Measurements from ENCODE around the gene DPH3. TPM values are rescaled to one million over a fixed set of nuclear protein-coding genes. Genes with fewer than 3 reads are reported as not detected.

The DPH3 gene
- total RNA-seq, 1 donor = 21.4 TPM

DNA sequence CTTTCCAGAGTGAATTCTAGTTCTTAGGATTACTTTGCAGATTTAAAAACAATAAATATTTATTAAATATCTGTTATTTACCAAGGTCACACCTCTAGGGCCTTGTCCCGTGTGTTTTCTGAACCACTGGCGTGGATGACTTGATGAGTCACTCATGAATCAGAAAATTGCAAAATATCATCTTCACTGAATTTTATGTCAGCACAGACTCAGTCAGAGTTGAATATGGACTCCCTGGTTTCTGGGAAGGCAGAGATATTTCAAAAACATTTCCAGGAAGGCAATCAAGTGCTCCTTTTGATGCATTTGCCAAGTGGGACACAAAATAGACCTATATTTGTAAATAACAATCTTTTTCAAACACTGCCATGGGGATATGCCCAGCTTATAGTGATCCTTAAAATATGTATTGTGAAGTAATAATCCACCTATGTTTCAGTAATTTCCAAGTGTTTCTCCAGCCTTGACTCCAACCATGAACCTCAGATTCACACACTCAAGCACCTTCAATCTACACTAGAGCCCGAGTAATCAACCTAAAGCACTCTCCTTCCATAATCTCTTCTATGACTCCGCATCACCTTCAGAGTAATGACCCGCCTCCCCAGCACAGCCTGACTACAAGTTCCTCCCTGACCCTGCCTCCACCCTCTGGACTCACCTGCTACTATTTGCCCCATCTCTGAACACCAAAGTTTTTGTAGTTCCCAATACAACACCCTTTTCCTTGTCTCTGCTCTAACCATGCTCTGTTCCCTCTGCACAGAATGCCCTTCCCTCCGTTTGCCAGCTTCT, 24.3 kb downstream of the DPH3 start:
- Histone ChIP-seq H3K9me3 (ENCODE audit: low read depth, low read length) (no peaks in the 10 kb centered on the region), H2AFZ (ENCODE audit: low read length) (no peak overlapping the region), H3K36me3 (ENCODE audit: insufficient read depth, low read length) (no peaks in the 10 kb centered on the region), H3K4me2 (ENCODE audit: insufficient read depth, low read length) (no peak overlapping the region), H3K79me2 (ENCODE audit: insufficient read depth, low read length) (no peaks in the 10 kb centered on the region), H3K4me1 (ENCODE audit: insufficient read depth, low read length) (peaks cover 25% of the 10 kb centered on the region), H4K20me1 (ENCODE audit: insufficient read depth, low read length) (no peaks in the 10 kb centered on the region), H3K4me3 (ENCODE audit: insufficient read depth, low read length) (no peak overlapping the region), H3K27me3 (ENCODE audit: insufficient read depth, low read length) (no peaks in the 10 kb centered on the region), H3K27ac (ENCODE audit: low read depth, low read length) (peak overlapping the region; percentile 4)
- TF ChIP-seq, protein P1, sequence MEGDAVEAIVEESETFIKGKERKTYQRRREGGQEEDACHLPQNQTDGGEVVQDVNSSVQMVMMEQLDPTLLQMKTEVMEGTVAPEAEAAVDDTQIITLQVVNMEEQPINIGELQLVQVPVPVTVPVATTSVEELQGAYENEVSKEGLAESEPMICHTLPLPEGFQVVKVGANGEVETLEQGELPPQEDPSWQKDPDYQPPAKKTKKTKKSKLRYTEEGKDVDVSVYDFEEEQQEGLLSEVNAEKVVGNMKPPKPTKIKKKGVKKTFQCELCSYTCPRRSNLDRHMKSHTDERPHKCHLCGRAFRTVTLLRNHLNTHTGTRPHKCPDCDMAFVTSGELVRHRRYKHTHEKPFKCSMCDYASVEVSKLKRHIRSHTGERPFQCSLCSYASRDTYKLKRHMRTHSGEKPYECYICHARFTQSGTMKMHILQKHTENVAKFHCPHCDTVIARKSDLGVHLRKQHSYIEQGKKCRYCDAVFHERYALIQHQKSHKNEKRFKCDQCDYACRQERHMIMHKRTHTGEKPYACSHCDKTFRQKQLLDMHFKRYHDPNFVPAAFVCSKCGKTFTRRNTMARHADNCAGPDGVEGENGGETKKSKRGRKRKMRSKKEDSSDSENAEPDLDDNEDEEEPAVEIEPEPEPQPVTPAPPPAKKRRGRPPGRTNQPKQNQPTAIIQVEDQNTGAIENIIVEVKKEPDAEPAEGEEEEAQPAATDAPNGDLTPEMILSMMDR (IDR thresholded peaks at IDR 0.05; ENCODE audit: extremely low read depth, low read depth, low read length) = no peak
- peak; percentile 85 for DNase-seq (ENCODE audit: insufficient read length, low spot score, missing footprints)

DNA sequence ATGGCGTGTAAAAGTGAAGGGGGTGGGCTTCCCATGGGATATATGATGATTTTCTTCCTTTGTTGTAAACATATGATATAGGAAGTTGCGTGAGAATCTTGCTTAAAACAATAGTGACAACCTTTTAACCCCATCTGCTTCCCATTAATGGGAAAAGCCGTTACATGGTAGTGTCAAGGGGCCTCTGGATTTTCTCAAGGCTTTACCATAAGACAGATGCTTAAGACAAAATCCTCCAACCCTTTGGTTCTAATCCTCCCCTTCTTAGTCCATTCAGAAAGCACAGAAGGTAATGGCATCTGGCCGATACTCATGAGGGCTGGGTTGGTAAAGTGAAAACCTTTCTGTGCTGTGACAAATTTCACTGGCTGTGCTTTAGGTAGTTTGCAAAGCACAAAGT, 25.0 kb downstream of the DPH3 start:
- H3K4me1 ChIP-seq (ENCODE audit: insufficient read depth, low read length) = peaks cover 25% of the 10 kb centered on the region
- TF ChIP-seq, protein P1 (IDR thresholded peaks at IDR 0.05; ENCODE audit: extremely low read depth, low read depth, low read length) = no peak
- H2AFZ ChIP-seq (ENCODE audit: low read length) = no peak overlapping the region
- H3K27ac ChIP-seq (ENCODE audit: low read depth, low read length) = peak overlapping the region; percentile 27
- H4K20me1 ChIP-seq (ENCODE audit: insufficient read depth, low read length) = no peaks in the 10 kb centered on the region
- H3K9me3 ChIP-seq (ENCODE audit: low read depth, low read length) = no peaks in the 10 kb centered on the region
- no peaks in the 10 kb centered on the region for H3K27me3 ChIP-seq (ENCODE audit: insufficient read depth, low read length)
- no peak overlapping the region for H3K4me3 ChIP-seq (ENCODE audit: insufficient read depth, low read length)
- peak; percentile 13 for DNase-seq (ENCODE audit: insufficient read length, low spot score, missing footprints)
- H3K36me3 ChIP-seq (ENCODE audit: insufficient read depth, low read length) = no peaks in the 10 kb centered on the region
- H3K79me2 ChIP-seq (ENCODE audit: insufficient read depth, low read length) = no peaks in the 10 kb centered on the region
- no peak overlapping the region for H3K4me2 ChIP-seq (ENCODE audit: insufficient read depth, low read length)

DNA sequence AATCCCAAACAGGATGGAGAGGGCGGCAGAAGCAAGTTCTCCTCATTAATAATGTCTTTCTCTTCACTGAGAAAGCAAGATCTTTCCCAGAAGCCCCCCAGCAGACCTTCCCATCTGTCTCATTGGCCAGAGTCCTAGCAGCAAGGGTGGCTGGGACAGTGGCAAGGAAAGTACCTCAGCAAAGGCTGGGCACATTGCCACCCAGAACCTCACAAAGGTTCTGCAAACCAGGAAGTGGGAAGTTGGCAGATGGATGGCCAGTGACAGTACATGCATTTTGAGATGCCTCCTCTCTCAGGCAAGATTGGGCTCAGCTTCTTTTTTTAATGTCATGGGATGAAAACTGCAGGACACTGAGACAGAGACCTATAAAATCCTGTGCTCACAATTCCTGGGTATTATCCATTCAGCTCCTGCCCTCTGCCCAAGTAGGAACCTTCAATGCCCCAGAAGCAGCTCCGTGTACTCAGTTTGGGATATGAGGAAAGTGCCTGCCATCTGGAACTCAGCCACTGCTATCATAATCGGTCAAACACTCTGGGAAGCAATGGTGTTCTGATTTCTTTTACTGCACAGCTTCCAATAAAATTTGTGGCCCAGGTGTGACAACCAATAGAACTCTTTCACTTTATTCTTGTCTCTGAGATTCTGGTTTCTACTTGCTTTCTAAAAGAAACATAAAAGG, 25.5 kb downstream of the DPH3 start:
- no peak overlapping the region for H3K27ac ChIP-seq (ENCODE audit: low read depth, low read length)
- H3K9me3 ChIP-seq (ENCODE audit: low read depth, low read length) = no peaks in the 10 kb centered on the region
- H3K4me1 ChIP-seq (ENCODE audit: insufficient read depth, low read length) = peaks cover 20% of the 10 kb centered on the region
- no peak overlapping the region for H2AFZ ChIP-seq (ENCODE audit: low read length)
- H3K4me2 ChIP-seq (ENCODE audit: insufficient read depth, low read length) = no peak overlapping the region
- no peak overlapping the region for H3K4me3 ChIP-seq (ENCODE audit: insufficient read depth, low read length)
- no peaks in the 10 kb centered on the region for H3K79me2 ChIP-seq (ENCODE audit: insufficient read depth, low read length)
- no peaks in the 10 kb centered on the region for H4K20me1 ChIP-seq (ENCODE audit: insufficient read depth, low read length)
- DNase-seq (ENCODE audit: insufficient read length, low spot score, missing footprints) = no peak
- no peaks in the 10 kb centered on the region for H3K27me3 ChIP-seq (ENCODE audit: insufficient read depth, low read length)
- H3K36me3 ChIP-seq (ENCODE audit: insufficient read depth, low read length) = no peaks in the 10 kb centered on the region
- TF ChIP-seq, protein P1 (IDR thresholded peaks at IDR 0.05; ENCODE audit: extremely low read depth, low read depth, low read length) = no peak

DNA sequence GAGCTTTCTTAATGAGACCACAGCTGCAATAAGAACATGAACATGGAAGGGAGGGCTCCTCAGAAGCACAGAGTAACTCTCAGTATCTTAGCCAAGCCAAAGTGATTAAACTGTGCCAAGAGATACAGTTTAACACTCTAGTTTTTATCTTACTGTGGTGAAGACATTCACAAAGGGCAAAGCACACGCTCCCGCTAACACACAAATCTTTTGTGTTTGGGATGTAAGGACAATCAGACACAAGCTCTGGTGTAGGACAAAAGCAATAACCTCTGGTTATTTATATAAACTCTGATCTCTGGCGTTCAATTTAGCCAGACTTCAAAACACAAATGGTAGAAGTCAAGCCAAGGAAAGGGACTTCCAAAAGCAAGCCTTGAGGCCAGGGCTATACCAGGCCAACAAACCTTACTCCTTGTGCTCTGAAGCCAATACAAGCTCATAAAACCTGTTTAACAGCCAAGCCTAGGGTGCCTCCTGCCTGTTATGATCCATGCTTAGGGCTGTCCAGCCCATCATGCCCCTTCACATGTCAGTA, 27.8 kb downstream of the DPH3 start:
- DNase-seq (ENCODE audit: insufficient read length, low spot score, missing footprints) = no peak

More for the DNA sequence above, 27.8 kb downstream of the DPH3 start:
- Histone ChIP-seq H3K4me3 (ENCODE audit: insufficient read depth, low read length) (no peak overlapping the region), H2AFZ (ENCODE audit: low read length) (no peak overlapping the region), H3K4me1 (ENCODE audit: insufficient read depth, low read length) (peaks cover 14% of the 10 kb centered on the region), H3K36me3 (ENCODE audit: insufficient read depth, low read length) (no peaks in the 10 kb centered on the region), H3K4me2 (ENCODE audit: insufficient read depth, low read length) (no peak overlapping the region), H3K9me3 (ENCODE audit: low read depth, low read length) (no peaks in the 10 kb centered on the region), H4K20me1 (ENCODE audit: insufficient read depth, low read length) (no peaks in the 10 kb centered on the region), H3K79me2 (ENCODE audit: insufficient read depth, low read length) (no peaks in the 10 kb centered on the region), H3K27ac (ENCODE audit: low read depth, low read length) (no peak overlapping the region), H3K27me3 (ENCODE audit: insufficient read depth, low read length) (no peaks in the 10 kb centered on the region)
- TF ChIP-seq, protein P1 (IDR thresholded peaks at IDR 0.05; ENCODE audit: extremely low read depth, low read depth, low read length) = no peak
